ENCODE data around the gene LRSAM1.

LRSAM1 gene

DNA sequence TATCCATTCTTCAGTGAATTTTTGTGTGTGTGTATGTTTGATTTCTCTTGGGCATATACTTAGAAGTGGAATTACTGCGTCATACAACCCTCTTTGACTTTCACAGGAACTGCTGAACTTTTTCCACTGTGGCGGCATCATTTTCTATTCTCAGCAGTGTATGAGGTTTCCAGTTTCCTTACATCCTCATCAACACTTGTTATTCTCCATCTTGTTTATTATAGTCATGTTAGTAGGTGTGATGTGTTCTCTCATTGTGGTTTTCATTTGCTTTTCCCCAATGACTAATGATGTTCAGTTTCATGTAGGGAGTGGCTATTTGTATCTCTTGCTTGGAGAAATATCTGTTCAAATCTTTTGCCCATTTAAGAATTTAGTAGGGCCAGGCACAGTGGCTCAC, 24.6 kb upstream of the LRSAM1 start:
- DNase-seq (ENCODE audit: low spot score), result no peak

- no peak for DNase-seq (ENCODE audit: low spot score)
Measured at GRCh38 chr9:127428348-127428747, 23.0 kb upstream of the LRSAM1 start.

GRCh38 chr9:127430415-127430814, 20.9 kb upstream of the LRSAM1 start:
- no peak for DNase-seq (ENCODE audit: low spot score)

- DNase-seq (ENCODE audit: low spot score), result no peak
Measured at GRCh38 chr9:127437497-127438264, 13.6 kb upstream of the LRSAM1 start.

DNA sequence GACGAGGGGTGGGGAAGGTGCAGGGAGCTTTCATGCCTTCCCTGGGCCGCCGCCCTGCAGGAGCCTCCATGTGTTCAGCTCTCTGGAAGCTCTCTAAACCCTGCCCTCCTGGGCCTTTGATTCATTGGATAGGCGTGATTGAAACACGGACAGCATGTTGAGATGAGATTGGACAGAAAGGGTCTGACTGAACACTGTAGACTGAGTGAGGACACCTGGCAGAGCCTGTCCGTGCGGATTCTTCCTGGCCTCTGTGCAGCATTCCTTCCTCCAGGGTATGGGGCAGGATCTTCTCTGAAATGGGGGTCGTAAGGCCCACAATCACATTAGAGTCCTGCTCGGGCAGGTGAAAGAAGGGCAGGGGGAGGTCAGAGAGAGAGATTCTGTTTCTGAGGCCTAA, 12.9 kb upstream of the LRSAM1 start:
- no peak for DNase-seq (ENCODE audit: low spot score)

- DNase-seq (ENCODE audit: low spot score), result no peak
Measured at GRCh38 chr9:127444283-127444920, 6.9 kb upstream of the LRSAM1 start.

- DNase-seq (ENCODE audit: low spot score), result no peak
Measured at GRCh38 chr9:127444921-127445850, 6.1 kb upstream of the LRSAM1 start.

GRCh38 chr9:127445851-127446712, 5.2 kb upstream of the LRSAM1 start:
- DNase-seq (ENCODE audit: low spot score), result no peak

DNA sequence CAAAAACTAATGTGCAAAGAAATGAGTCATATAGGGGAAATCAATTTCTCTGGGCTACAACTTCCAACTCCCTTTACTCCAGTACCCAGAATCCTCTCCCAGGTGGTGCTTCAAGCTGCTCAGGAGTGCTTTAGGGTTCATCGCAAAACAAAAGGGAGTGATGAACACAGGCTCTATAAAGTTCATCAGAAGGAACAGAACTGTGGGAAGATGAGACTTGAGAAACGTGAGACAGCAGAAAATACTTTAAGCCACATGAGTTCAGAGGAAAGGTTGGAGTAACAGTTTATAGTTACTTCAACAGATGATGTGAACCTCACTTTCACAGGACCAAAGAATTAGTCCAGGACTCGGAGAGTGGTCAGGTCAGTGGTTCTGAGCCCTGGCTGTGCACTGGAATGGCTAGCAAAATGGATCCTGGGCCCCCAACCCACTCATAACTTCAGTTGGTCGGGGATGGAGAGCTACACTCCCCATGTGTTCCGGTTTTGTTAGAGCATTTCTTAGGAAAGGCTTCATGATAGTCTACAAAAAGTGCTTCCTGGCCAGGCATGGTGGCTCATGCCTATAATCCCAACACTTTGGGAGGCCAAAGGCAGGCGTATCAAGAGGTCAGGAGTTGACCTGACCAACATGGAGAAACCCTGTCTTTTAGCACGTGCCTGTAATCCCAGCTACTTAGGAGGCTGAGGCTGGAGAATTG, 4.4 kb upstream of the LRSAM1 start:
- DNase-seq (ENCODE audit: low spot score), result no peak

DNA sequence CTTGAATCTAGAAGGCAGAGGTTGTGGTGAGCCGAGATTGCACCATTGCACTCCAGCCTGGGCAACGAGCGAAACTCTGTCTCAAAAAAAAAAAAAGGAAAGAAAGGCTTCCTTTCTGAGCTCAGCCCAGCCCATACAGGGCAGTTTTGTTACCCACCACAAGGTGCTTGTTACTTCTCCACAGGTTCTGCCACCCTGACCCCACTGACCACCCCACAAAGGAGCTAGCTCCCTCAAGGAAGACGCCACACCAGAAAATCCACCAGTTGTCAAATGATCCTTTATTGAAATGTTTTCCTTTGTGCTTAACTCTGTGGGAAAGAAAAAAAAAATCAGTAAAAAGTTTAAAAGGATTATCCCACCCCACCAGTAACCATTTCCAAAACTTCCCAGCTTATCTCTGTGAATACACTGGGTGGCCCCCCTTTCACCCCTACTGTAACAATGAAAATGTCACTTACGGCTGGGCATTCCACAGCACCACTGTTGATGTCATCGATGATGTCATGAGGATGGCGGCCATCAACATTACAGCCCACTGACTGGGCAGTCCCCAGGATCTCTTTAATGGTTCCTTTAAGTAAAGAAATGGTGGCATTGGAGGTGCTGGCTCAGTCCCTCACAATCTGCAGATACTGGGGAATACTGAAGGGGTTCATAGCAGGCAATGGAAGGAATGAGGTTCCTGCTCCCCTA, 3.7 kb upstream of the LRSAM1 start:
- no peak for DNase-seq (ENCODE audit: low spot score)

DNA sequence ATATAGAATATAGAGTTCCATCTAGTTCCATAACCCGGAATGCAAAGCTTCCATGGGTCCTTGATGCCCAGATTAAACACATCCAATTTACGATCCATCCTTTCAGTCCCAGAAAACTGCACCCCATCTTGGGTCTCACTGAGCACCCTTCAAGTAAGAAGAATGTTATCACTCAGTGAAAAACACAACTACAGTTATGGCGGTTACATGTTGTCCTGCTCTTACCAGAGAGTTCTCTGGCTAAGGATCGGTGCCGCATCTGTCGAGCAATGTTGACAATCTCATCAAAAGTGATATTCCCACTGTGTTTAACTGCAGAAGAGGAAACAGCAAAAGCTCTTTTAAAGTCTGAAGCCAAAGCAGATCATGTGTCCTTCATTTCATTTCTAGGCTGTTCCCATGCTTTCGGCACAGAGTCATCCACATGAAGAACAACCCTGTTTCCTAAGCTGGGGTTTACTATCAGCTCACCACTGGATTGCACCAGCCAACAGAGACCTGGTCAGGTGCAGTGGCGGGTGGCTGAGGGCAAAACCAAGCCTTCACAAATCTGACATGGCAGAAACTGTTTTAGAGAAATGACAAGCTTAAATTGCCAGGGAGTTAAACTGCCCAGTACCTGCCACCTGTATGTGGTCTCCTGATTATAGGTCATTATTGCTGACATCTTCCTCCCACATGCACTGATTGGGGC, 3.1 kb upstream of the LRSAM1 start:
- no peak for DNase-seq (ENCODE audit: low spot score)

DNA sequence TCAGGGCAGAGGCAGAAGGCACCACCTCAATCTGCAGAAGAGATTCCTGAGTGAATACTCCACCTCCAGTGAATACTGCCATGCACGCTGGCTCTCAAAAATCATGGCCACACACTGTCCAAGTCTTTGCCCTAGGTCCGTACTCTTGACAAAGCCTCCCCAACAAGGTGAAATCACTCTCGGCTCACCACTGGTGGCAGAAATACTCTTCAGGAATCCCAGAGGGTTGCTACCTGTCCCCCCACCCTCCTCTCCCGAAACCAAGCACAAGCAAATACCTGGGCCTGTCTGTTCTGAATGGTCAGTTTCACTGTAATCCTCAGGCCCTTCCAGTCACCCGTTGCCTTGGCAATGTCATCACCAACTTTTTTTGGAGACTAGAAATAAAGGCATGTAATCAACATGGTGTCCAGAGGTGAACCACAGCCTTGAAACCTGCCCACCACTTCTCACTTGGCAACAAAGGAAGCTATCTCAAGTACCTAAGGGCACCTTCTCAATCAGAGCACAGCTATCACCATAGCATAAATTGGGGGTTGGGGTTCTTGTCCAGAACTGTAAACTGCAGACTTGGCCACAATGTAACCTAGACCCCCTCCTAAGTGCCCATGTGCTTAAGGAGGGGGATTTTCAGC, 1.9 kb upstream of the LRSAM1 start:
- no peak for DNase-seq (ENCODE audit: low spot score)

DNA sequence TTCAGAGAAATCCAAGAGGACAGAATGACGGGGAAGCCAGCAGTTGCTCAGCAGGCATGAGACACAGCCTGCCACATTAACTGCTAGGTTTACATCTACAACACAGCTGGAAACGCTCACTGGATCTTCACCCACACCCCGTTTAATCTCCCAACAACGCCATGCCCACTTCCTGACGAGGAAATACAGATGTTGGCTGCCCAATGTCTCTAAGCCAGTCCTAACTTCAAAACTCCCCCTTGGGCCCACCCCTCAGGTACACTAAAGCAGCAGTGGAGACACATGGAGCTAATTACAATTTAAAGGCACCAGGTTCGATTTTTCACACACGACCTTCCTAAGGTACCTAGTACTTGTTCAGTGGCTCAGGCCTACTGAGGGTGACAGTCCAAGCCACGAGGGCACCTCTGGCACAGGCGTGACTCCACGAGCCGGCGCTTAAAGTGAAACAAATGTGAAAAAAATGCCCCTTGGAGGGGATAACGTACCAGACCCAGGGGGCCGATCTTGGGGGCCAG, 1.0 kb upstream of the LRSAM1 start:
- peak; percentile 34 for DNase-seq (ENCODE audit: low spot score)

DNA sequence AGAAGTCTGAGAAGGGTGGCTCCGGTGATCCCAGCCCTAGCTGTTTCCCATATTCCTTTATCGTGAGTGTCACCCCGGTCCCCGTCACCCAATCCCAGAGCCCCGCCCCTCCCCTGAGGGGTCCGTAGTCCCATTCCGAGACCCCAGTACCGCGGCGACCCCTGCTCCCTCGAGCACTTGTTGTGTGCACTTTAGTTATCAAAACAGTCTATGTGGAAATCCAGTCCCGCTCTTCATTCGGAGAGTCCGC, 223 bp downstream of the LRSAM1 start:
- no peak for DNase-seq (ENCODE audit: low spot score)

DNA sequence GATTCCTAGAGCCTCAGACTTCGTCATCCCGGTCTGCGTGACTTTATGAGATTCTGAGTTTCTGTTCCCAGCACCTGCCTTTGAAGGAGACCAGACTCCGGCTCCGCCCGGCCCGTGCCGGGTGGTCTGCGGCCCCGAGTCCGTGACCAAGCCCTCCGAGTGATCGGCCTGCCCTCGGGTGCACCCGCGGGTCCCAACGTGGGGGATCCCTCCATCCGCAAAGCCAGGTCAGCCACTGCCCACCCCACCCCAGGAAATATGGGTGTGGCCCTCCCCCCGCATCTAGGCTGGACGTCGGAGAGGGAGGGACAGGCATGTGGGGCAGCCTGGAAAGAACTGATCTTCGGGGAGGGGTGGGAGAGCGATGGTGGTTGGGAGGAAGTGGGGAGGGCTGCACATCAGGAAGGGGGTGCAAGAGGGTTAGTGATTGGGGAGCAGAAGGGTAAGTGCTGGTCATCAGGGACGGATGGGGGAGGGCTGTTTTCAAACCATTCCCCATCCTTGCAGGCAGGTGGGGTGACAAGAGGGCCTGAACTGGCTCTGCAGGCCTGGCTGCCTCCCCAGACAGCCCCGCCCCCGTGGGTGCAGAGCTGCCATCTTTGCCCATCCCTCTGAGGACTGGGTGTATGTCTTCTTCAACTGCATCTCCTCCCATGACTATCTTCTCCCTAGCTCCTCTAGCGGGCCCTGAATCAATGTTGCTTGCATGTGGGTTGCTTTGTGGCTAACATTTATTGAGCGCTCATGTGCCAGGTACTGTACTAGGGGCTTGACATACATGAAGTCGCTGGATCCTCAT, 747 bp downstream of the LRSAM1 start:
- DNase-seq (ENCODE audit: low spot score), result peak; percentile 79

- DNase-seq (ENCODE audit: low spot score), result peak; percentile 60
Measured at GRCh38 chr9:127452691-127453090, 1.4 kb downstream of the LRSAM1 start.

DNA sequence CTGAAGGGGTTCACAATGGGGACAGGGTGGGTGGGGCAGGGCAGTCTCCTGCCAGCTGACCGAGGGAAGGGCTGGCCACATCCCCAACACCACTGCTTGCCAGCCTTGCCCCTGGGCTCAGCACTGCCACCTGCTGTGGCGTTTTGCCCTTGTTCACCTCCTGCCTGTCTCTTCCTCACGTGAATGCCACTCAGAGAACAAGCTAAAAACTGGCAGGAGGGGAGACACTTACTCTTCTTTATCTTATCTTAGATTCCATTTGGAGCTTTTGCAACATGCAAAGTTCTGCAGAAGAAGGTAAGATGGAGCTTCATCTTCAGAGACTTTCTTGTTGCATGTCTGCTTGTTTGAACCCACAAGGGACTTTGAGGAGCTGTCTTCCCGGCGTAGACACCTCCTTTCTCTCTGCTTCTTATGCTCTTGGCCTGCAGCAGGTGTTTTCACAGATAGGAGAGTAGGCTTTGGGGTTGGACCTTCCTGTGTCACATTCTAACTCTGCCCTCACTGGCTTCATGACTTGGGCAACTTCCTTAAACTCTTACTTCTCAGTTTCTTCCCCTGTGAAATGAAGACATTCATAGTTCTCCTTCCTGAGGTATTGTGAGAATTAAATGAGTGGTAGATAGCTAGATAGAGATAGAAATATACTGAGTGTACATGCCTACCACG, 4.1 kb downstream of the LRSAM1 start:
- DNase-seq (ENCODE audit: low spot score), result peak; percentile 71

All from hematopoietic multipotent progenitor cell treated with erythropoietin and hydrocortisone succinate and interleukin-3 and kit ligand, for 15 days (in vitro differentiated cells).